GM21381 (cell line): ENCODE data around the gene SP5.
"Not testable (repeated sequence)": the region's sequence is repeated elsewhere in the genome, so short reads cannot be mapped to it uniquely, and the experiment has no call there.

Experiments used
- ATAC-seq: cut with Tn5 transposase; IDR thresholded peaks from one replicate; pipeline ENCODE4 v1.9.1; 2021; ENCODE audit warnings: mild to moderate bottlenecking, moderate library complexity; ENCODE audit not compliant: unreplicated experiment

SP5 gene

DNA sequence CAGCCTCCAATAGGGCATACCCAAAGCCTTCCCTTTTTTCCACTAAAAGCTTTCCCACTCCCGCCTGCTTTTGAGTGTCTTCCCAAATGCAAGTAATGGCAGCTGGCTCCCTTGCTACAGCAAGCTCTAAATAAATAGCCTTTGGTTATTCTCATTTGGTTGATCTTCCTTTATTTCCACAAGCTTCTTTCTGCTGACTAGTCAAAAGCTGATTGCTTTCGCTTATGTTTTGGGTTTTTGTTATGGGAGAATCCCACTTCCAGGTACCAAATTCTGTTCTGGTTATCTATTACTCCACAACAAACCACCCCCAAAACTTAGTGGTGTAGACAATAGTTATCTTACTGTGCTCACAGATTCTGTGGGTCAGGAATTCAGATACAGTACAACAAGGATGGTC is 22.3 kb downstream of the SP5 start:
- ATAC-seq, result no peak

DNA sequence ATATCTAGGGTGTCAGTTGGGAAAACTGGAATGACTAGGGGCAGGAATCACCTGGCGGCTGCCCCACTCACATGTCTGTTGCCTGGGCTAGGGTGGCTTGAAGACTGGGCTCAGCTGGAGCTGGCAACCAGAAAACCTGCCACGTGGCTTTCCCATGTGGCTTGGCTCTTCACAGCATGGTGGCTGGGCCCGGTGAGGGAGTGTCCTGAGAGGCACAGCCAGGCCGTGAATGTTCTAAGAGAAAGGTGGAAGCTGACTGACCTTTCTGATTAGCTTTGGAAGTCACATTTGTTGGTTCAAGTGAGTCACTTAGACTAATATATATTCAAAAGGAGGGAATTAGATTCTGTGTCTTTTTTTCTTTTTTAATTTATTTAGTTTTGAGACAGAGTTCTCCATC is 22.7 kb downstream of the SP5 start:
- ATAC-seq, result no peak

DNA sequence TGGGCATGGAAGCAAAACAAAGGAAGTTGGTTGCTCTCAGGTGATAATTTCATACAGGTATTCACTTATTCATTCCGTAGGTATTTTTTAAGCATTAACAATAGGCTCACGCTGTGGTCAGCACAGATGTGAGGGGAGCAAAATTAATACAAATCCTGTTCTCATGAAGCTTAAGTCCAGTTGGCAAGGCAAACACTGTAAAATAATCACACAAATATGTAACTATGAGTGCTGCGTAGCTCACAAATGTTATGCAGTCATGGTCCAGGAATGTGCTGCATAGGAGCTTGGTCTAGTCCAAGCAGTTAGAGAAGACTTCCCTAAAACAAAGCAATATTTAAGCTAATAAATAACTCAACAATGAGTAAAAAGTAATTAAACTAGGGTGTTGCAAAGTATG is 23.9 kb downstream of the SP5 start:
- ATAC-seq, result no peak

DNA sequence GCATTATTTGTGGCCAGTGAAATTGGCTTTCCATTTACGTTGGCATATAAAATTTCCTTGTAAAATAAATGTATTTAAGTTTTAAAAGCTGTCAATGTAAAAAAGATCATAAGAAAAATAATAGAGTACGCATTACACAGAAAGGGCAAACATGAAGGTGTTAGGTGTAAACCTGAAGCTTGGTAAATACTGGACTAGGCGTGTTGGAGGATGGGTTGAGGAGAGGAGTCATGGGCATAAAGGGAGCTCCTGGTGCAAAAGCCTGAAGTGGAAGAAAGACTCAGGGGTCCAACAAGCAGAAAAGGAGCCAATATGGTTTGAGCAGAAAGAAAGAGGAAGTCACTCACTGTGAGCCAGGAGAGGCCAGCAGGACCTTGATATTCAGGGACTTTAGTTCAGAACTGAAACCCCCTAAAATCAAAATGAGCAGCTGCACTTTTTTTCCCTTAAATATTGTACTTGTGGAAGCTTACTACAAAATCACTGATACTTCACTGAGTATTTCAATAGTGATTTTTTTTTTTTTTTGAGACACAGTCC is 24.4 kb downstream of the SP5 start:
- ATAC-seq, result no peak

DNA sequence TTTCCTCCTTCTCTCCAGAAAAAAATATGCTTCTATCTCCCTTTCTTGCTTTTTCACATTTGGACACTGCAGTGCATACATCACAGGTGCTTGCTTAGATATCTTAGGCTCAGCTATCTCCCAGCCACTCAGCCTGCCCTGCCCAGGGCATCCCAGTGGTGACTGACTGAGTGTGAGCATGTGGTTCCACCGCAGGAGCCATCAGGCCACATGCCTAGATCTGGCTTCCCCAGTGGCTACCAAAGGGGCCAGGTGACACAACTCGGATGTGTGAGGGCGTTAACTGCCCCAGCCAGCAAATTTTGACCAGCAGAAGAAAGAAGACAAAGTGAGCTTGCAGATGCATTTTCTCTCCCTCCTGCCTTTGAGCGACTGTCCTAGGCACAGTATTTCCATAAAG is 25.5 kb downstream of the SP5 start:
- no peak for ATAC-seq

DNA sequence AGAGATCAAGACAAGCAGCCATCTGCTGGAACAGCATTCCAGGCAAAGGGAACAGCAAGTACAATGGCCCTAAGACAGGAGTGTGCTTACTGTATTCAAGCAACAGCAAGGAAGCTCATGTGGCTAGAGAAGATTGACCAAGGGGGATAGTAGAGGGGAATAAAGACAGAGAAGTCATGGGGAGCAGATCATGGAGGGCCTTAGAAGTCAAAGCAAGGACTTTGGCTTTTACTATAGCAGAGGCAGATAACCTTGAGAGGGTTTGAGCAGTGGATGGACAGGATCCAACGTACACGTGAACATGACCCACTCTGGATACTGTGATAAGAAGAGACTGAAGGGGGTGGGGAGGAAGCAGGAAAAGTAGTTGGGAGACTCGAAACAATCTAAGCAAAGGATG is 26.9 kb downstream of the SP5 start:
- ATAC-seq, result no peak

DNA sequence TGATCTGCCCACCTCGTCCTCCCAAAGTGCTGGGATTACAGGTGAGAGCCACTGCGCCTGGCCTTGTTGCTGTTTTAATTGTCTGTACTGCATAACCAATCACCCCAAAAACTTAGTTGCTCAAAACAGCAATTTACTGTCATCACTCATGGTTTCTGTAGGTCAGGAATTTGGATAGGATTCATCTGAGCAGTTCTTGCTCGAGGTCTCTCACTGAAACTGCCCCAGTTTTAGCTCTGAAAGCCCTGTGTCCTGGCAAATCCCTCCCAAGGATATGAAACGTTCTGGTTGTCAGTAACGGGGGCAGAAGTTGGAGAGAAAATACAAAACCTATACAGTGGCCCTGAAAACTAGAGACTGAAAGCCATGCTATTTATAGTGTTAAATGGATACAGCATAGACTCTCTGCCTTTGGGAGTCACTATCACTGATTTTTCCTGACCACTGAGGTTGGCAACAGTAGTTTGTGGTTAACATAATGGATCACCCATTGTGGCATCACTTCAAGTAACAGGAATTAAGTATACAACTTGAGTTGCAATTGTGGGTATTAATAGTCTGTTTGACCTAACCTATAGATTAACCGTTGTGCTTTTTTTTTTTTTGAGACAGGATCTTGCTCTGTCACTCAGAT is 27.9 kb downstream of the SP5 start:
- no peak for ATAC-seq

DNA sequence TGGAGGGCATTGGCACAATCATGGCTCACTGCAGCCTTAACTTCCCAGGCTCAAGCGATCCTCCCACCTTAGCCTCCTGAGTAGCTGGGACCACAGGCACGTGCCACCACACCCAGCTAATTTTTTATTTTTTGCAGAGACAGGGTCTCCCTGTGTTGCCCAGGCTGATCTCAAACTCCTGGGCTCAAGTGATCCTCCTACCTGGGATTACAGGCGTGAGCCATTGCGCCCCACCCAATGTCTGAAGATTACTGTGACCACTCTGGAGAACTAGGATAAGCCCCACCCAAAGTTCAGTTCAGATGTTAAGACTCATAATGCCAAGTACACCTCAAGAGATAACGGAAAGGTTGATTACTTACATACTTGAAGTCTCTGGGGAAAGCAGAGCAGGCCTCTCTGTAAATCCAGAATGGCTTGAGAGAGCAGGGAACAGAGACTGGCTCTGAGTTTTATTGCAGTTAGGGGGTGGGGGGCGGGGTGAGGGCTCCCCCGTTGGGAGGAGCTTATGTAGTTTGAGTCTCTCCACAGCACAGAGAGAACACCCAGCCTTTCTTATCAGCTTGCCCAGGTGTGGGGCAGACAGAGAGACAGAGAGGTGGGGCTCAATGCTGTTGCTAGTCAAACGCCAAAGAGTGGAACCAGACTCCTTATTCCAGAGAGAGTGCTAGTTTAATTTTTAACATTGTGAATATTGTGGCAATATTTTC is 28.5 kb downstream of the SP5 start:
- ATAC-seq, result no peak

DNA sequence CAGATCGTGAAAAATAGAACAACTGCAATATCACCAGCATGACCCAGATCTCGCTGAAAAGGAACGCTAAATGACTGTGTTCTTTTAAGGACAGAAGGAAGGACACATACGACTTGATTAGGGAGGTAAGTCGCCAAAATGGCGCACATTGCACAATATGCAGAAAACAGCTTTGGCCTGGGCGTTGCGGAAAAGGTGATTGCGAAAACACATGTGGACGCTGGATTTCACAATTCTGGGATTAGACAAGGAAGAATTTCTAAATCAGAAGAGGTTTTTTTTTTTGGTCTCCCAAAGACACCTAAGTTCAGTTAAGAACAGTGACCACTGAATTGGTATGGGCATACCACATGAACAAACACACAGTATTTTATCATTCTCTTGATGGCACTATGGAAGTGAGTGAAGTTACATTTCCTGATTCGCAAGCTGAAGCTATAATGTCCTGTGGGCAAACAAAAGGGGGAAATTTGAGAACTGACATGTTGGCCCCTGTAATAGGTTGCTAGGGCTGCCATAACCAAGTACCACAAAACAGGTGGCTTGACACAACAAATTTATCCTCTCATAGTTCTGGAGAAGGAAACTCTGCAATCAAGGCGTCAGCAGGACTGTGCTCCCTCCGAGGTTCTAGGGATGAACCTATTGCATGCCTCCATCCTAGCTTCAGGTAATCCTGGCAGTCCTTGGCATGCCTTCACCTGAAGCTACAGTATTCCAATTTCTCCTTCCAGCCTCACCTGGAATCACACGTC is 29.3 kb downstream of the SP5 start:
- no peak for ATAC-seq

DNA sequence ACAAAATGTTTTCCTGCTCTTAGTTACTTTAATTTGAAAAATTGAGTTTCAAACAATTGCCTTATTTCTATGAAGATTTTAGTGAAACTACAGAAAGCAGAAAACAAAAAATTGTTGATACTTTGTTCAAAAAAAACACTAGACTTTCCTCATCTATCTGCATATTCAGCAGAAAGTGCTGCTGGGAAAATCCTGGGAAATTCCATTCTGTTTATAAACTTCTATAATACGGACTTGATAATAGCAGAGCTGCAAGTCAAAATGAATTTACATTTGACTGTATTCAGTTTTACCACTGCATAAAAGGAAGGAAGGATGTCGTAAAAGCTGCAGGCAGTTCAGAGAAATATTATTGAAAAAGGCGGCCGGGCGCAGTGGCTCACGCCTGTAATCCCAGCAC is 30.2 kb downstream of the SP5 start:
- no peak for ATAC-seq

DNA sequence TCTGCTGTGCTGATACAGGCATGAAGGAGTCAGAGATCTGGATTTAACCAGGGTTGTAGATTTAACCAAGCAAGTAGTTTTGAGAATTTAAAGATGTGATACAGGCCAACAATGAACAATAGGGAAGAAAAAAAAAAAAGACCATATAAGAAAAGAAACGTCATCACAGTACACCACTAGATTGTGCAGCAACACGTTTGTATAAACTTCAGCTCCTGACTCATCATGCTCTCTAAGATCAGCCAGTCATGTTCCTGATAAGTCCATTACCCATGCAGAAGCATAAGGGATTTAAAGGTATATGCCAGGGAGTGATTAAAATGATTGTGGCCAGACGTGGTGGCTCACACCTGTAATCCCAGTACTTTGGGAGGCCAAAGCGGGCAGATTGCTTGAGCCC is 32.8 kb downstream of the SP5 start:
- ATAC-seq, result no peak

DNA sequence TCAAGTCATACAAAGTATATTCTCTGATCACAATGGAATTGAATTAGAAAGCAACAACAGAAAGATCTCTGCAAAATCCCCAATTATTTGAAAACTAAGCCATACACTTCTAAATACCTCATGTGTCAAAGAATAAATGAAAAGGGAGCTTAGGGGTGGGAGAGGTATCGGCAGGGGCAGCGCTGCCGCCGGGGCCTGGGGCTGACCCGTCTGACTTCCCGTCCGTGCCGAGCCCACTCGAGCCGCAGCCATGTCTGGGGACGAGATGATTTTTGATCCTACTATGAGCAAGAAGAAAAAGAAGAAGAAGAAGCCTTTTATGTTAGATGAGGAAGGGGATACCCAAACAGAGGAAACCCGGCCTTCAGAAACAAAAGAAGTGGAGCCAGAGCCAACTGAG is 36.4 kb downstream of the SP5 start:
- ATAC-seq, result not testable (repeated sequence)

DNA sequence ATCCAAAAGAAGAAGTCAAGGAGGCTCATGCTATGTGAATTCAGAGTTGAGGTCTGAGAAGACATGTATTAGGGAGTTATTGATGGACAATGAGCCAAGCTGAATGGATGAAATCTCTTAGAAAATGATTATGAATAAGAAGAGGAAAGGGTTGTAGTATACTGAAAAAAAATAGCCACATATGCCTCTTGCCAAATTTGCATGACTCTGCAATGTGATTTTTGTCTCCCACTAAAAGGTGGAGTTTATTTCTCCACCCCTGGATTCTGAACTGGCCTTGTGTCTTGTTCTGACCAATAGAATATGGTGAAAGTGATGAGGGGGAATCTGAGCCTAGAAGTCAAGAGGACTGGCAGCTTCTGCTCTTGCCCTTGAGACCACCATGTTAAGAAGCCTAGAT is 46.4 kb downstream of the SP5 start:
- ATAC-seq, result no peak

DNA sequence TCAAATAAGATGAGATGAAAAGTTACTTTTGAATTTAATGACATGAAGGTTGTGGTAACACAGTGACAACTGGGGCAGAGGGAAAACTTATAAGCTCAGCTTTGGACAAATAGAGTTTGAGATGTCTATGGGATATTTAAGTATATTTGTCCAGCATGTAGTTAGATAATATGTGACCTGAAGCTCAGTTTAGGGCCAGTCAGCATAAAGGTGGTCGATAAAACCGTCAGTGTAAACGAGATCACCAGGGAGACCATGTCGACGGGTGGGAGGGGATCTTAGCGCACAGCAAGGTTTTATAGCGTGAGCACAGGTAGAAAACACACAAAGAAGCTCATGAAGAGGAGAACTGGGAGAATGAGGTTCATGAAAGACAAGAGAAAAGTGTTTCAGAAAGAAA is 47.6 kb downstream of the SP5 start:
- ATAC-seq, result no peak

DNA sequence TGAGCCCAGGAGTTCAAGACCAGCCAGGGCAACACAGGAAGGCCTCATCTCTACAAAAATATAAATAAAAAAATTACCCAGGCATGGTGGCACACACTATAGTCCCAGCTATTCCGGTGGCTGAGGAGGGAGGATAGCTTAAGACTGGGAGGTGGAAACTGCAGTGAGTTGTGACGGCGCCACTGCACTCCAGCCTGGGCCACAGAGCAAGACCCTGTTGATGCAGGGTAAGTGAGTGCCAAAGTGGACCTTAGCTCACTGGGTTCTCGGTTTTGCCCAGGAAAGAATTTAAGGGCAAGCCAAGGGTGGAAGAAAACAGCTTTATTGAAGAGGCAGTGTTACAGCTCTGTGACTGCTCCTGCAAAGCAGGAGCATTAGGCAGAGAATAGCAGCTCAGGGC is 48.1 kb downstream of the SP5 start:
- no peak for ATAC-seq

DNA sequence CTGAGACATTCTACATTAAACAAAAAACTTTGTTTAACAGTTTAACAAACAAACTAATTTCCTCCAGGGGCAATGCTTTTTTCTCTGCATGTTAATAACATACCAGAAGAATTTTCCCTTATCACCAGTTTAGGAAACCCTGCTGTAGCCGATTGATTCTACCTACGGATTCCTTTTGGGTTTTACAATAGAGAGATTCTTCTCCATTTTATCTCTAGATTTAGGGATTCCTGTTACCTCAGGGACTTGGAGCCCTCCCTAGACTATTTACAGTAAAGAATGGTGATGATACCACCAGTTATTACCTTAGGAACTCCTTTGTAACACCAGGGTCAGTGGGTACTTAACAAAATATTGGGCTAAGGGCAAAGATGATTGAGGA is 49.7 kb downstream of the SP5 start:
- ATAC-seq, result no peak

DNA sequence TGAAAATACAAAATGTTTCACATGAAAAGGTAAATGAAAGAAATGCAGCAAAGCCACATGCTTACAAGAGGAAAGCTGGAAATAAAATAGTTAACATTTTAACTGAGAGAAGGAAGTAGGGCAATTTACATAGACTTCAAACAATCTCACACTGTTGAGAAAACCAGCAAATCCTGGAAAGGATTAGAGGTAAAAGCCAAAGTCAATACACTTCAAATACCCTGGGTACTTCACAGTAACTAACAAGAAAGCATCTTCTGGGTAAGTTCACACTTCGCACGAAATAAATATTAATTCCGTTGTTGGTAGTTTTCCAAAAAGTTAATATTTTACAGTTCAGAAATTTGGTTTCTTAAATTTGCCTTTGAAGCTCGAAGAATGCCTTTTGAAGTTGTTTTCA is 51.6 kb downstream of the SP5 start:
- no peak for ATAC-seq
